Left ventricle myocardium superior (tissue), 1 donor: ENCODE results near the gene TENT4B. TPM values are rescaled to one million over a fixed set of nuclear protein-coding genes. Genes with fewer than 3 reads are reported as not detected.

ENCODE experiments used
- ATAC-seq: fragments of 200-7000 bp; cut with Tn5 transposase; one replicate; pipeline ENCODE4 v1.9.1; 2020; ENCODE audit warnings: mild to moderate bottlenecking, moderate library complexity
- DNase-seq: peaks from one replicate; pipeline ENCODE4 v3.0.0-alpha.2; 2020
- intact Hi-C: fragments of 100-400 bp; cut with micrococcal nuclease; formaldehyde crosslinking; loops from one replicate; pipeline ENCODE4 v1.11.0; 2022
- total RNA-seq: library from RNA; stranded (reverse); fragmentation: NEBNext Ultra II Directional; extraction: Animal tissue kit (Norgen Biotek cat#: 25700); gene quantifications from one replicate; pipeline ENCODE4 v1.2.1, GENCODE V29; 2021
- donor health status: DM: no; HTN: yes; CAD: no; lungs with severe emphysema.

TENT4B gene
- total RNA-seq, 1 donor from 2014 or later: 7.8 TPM

DNA sequence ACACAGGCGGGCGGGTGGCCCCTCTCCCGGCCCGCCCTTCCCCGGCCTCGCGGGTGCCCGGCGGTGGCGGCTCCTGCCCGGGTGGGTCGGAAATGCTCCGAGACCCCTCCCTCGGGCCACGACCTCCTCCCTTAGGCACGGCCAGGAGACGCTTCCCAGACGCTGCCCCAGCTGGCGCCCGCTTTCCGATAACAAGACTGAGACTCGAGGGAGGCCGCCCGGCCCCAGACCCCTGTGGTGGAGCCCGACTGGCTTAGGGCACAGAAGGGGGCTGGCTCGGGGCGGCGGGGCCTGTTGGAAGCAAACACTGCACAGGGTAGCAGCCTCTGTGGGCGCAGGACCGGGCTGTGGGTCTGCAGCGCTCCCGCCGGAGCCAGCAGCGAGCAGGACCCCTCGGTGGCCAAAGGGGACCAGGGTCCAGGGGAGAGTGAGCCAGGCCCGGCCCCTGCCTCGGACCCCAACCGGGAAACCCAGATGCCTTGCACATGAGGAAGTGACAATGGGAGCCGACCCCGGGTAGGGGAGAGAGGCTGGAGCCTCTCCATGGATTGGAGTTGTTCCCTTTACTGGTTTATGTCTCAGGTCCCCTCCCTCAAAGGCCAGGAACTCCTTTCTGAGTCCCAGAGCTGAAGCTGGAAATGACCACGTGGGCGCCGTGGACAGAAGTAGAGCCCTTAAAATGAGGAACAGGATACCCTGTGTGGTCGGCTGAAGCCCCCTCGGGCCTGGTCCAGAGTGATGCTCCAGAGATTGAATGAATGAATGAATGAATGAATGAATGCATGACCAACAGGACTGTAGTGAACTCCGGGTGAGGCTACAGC lies 93.4 kb downstream of the TENT4B start:
- intact Hi-C loops: no loop called here
- ATAC-seq: peak; percentile 5
- no peak for DNase-seq

DNA sequence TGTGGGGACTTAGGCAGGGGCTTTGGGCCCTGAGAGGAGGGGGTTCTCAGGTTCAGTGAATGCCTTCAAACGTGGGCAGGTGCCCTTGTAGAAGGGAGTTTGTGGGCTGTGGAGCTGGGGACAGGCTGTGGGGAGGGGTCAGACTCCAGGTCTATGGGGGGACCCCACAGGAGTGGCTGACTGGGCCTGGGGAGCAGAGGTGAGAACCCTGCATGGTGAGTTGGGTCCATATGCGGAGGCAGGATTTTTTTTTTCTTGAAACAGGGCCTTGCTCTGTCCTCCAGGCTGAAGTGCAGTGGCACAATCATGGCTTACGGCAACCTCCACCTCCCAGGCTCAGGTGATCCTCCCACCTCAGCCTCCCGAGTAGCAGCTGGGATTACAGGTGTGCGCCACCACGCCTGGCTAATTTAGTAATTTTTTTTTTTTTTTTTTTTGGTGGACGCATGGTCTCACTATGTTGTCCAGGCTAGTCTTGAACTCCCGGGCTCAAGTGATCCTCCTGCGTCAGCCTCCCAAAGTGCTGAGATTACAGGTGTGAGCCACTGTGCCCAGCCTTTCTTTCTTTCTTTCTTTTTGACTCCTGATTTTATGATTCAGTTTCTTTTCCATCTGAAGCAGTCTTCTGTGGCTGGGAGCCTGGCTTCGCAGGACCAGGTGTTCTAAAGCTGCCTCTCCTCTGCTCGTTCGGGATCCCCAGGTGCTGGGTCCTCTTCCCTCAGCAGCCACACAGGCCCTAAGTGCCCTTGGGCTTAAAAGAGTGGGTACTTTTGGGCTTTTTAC lies 94.2 kb downstream of the TENT4B start:
- ATAC-seq (no peak), DNase-seq (no peak)
- intact Hi-C loops: no loop called here

DNA sequence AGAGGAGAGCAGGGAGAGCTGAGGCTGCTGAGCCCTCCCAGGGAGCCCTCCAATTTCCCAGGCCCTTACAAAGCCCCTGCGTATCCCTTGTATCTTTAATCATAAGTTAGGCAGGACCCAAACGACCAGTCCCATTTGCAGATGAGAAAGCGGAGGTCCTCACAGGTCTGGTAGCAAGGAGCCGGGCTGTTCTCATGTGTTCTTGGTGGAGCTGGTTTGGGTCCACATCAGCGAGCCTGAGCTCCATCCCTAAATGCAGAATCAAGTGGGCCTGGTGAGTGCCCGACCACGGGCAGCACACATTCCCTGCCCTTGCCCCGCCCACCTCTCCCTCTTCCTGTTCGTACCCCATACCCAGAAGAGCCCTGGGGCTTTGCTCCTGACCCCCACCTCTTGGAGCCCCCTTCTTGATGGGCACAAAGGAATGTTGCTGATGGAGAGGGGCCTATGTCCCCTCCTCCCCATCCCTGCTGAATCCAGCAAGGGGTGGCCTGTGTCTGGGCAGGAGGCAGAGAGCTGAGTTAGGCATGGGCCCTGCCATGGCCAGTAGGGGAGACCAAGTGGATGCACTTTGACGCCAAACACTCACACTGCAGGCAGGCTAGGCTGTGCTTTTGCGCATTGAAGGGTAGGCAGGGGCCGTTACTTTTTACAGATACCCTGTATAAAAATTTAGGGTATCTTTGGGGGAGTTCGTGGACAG lies 95.0 kb downstream of the TENT4B start:
- no peak for DNase-seq
- intact Hi-C loops: no loop called here
- no peak for ATAC-seq

DNA sequence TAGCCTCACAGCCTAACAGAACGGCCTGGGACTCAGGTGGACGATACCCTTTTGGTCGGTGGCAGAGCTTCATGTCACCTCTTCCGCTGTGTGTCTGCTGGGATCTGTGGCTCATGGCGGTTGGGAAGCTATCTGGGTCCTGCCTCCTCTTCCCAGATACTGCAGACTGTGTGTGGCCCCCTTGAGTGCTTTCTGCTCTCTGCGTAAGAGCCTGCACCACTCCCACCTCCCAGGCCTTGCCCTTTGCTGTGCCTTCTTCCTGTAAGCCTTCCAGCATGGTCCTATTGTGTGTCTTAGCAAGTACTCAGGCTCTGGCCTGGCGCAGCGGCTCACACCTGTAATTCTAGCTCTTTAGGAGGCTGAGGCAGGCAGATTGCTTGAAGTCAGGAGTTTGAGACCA lies 95.7 kb downstream of the TENT4B start:
- no peak for ATAC-seq
- intact Hi-C loops: no loop called here
- DNase-seq: no peak

DNA sequence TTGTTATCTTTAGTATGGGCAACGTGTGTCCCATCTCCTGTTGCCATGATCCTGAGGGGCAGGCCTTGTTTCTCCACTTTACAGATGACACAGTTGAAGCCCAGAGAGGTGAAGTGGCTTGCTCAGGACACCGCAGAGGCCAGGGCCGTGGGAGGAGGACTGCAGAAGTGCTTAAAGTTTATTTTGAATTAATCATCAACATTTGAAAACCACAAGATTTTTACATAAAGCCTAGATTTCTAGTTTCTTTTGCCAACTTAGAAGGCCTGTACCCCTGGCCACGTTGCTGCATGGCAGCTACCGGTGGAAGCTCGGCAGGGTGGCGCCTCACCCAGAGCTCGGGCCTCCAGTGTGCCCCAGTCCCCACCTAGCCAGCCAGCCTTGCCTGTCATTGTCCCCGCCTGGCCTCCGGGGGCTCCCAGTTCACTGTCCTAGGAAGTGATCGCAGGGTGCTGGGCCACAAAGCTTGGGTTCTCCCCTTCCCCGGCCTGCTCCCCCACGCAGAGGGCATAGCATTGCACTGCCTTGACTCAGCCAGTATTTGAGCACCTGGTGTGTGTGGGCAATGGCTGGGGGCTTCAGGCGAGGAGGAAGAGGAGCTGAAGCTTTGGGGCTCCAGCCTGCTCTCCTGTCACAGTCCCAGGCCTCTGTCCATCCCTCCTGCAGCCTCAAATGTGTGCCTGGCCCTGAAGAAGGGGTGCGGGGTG lies 98.4 kb downstream of the TENT4B start:
- ATAC-seq (no peak), DNase-seq (no peak)
- intact Hi-C loops: no loop called here

DNA sequence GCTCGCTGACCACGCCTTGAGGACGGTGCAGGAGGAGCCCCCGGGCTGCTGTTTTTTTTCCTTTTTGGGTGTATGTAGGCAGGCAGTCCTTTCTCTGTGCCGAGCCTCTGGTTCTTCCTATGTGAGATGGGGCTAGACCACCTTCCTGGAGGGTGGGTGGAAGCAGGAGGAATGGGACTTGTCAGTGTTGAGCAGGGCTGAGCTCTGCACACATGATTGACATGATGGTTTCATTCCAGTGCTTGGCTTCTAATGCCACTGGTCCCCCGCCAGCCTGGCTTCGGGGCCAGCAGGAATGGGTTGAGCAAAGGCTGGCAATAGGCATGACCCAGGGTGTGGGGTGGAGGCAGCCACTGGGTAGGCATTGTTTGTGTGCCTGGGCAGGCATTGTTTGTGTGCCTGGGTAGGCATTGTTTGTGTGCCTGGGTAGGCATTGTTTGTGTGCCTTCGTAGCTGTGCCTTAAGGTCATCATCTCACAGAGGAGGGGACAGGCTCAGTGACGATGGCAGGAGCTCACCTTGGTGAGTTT lies 99.0 kb downstream of the TENT4B start:
- ATAC-seq (no peak), DNase-seq (no peak)
- intact Hi-C loops: no loop called here

DNA sequence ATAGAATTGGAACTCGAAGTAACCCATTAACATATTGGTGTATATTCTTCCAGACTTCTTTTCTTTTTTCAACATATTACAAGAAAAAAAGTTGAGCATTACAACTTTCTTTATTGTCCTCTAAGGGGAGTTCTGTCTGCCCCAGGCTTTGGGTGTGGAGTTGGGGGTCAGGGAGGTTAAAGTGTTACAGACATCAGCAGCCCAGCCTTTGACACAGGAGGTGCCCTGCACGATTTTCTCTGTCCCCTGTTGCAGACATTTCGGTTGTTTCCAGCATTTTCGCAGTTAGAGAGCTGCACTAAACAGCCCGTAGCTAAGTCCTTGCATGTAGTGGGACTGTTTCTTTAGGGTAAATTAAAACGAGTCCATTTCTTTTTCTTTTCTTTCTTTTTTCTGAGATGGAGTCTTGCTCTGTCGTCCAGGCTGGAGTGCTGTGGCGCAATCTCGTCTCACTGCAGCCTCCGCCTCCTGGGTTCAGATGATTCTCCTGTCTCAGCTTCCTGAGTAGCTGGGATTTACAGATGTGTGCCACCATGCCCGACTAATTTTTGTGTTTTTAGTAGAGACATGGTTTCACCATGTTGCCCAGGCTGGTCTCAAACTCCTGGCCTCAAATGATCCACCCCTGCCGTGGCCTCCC lies 99.9 kb downstream of the TENT4B start:
- intact Hi-C loops: no loop called here
- peak; percentile 36 for ATAC-seq
- no peak for DNase-seq

DNA sequence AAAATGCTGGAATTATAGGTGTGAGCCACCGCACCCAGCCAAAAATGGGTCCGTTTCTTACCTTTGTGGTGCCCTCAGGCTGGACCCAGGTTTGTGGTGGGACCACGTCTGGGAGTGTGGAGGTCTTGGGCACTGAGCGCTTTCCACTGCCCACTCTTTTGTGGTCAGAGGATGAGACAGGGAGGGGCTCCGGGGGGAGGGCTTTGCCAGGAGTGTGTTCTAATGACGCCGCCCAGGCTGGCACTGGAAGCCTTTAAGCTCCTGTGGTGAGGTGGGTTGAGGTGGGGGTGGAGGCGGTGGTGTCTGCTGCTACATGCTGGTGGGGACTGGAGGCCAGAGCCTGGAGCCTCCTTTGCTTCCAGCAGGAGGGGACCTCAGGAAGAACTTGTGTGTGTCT lies 100.4 kb downstream of the TENT4B start:
- intact Hi-C loops: no loop called here
- ATAC-seq (no peak), DNase-seq (no peak)

DNA sequence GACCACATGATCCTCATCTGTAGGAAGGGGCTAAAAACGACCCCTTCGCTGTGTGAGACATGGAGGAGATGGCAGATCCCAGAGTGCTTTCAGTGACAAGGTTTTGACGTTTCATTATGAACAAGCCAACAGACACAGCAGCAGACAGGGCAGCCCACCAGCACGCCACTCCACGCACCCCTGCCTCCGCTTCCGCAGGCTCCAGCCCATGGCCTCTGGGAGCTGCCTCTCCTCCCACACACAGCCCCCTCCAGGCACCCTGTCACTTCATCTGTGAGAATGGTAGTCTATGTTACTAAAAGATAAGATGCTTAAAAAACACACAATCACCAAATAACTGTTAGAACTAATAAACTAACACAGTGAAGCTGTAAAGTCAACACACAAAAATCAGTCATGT lies 101.0 kb downstream of the TENT4B start:
- no peak for DNase-seq
- intact Hi-C loops: no loop called here
- ATAC-seq: peak; percentile 21

DNA sequence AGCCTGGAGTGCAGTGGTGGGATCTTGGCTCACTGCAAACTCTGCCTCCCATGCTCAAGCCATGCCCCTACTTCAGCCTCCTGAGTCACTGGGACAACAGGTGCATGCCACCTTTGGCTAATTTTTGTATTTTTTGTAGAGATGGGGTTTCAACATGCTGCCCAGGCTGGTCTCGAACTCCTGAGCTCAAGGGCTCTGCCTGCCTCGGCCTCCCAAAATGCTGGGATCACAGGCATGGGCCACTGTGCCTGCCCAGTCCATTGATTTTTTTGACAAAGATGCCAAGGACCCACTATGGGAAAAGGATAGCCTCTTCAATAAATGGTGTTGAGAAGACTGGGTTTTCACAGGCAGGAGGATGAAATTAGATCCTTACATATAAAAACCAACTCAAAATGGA lies 102.4 kb downstream of the TENT4B start:
- DNase-seq (no peak), ATAC-seq (no peak)
- intact Hi-C loops: no loop called here

DNA sequence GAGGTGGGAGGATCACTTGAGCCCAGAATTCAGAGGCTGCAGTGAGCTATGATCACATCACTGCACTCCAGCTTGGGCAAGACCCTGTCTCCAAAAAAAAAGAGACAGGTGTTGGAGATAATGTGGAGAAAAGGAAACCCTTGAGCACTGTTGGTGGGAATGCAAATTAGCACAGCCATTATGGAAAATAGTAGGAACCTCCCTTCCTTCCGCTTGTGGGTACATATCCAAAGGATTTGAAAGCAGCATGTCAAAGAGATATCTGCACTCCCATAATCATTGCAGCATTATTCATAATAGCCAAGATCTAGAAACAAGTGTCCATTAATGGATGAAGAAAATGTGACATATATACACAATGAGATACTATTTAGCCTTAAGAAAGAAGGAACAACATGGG lies 103.5 kb downstream of the TENT4B start:
- intact Hi-C loops: no loop called here
- no peak for ATAC-seq
- DNase-seq: no peak

DNA sequence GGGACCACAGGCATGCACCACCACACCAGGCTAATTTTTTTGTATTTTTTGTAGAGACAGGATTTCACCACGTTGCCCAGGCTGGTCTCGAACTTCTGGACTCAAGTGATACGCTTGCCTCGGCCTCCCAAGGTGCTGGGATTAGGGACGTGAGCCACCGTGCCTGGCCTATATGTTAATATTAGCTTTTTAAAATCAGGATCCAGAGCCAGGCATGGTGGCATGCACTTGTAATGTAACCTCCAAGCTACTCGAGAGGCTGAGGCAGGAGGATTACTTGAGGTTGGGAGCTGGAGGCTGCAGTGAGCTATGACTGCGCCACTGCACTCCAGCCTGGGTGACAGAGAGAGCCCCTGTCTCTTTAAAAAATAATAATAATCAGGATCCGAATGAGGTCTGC lies 104.8 kb downstream of the TENT4B start:
- ATAC-seq: no peak
- no peak for DNase-seq
- intact Hi-C loops: no loop called here

DNA sequence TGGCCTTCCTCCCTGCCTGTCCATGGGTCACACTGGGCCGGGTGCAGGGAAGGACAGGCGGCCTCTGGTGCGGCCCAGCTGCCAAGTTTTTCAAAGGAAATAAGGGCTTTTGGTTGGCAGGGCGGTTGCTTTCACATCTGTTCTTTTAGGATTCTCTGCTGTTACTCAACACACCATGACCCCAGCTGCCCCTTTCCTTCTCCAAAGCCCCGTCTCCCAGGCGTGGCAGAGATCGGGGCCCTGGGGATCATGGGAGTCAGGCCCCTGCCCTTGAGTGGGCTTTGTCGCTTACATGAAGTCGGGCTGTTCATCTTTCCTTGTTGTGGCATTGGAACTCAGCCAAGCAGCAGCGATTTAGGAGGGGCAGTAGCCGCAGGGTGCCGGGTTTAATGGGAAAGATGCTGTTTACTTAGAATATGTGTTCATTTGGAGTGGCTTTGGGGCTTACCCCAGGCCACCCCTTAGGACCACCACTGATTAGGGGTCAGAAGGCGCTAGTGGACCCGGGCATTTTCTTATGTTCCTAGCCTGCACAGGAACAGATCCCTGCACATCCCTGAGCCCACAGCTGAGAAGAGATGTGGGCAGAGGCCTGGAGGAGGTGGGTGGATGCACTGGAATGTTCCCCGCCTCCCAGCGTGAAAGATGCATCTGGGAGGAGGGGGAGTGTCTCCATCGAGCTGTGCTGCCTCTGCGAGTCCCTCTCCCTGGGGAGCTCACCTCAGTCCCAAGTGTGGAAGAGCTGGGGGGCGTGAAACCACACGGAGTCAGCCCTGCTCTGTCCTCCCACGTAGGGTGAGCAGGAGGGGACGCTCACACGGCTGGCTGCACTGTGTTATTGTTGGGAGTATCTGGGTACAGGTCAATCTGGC lies 106.5 kb downstream of the TENT4B start:
- ATAC-seq (peak; percentile 92), DNase-seq (peak; percentile 78)
- intact Hi-C loops: no loop called here

DNA sequence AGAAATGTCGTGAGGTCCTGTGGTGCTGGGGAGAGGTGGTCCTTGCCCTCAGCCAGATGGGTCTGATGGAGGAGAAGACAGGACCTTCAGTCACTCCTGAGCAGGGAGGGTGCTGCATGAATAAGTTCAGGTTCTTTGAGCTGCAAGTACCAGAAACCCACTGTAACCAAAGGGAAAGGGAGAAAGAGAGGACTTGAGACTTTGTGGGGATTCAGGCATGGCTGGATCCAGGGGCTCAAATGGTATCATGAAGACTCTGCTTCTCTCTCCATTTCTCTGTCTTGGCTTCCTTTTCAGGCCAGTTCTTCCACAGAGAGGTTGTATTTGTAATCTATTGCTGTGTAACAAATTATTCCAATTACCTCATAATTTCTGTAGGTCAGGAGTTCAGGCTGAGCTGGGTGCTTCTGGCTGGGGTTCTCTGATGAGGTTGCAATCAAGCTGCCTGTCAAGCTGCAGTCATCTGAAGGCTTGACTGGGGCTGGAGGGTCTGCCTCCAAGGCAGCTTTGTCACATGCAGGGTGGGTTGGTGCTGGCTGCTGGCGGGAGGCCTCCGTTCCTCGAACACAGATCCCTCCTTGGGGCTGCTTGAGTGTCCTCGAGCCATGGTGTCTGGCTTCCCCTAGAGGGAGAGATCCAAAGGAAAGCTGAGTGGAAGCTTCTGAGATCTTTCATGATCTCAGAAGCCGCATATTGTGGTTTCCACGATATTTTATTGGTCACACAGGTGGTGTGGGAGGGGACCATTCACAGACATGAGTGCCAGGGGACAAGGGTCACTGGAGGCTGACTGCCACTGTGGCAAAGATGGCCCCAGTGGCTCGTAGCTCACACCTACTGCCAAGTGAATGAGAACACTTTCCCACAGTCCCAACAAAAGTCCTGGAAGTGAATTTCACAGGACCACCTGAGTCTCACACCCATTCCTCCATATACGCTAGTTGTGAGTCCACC lies 107.4 kb downstream of the TENT4B start:
- DNase-seq (no peak), ATAC-seq (no peak)
- intact Hi-C loops: no loop called here

DNA sequence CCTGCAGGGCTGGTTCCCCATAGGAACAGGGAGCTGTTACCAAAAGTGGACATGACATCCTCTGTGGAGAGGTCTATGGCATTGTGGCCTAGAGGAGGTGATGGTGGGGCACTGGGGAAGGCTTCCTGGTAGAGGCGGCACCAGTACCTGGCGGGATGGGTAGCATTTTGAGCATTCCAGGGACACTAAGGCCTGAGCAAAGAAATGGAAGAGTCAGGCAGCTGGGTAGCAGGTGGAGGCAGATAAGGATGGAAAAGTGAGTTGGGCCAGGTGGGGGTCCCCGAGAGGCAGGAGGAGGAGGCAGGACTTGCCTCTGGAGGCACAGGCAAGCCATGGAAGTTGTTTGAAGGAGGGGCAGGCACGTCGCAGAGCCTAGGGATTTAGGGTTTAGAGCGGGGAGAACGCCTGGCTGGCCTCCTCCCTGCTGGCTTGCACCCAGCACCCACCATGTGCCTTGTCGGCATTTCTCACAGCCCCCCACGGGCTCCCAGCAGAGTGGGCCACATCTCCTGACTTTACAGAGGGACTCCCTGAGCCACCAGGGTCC lies 108.1 kb downstream of the TENT4B start:
- intact Hi-C loops: no loop called here
- no peak for ATAC-seq
- DNase-seq: no peak

DNA sequence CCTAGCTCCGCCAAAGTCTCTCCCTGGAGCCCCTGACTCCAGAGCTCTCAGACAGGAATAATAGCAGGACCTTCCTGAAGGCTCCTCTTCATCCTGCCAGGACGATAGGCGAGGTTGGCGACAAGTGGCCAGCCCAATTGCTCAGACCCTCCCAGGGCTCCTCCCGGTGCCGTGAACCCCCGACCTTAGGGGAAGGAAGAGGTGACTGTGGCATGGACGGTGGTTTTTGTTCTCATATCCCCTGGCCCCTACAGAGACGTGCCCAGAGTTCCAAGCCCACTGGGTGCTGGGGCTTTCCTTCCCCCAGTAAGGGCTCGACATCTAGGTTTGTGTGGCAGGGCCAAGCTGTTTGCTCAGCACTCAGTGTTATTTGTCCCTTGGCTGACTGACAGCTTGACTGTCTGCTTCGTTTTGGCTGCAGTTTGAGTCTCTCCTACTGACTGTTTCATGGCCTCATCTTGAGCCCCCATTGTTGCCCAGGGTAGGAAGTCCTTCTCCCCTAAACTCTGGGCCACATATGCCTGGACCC lies 108.7 kb downstream of the TENT4B start:
- DNase-seq (no peak), ATAC-seq (no peak)
- intact Hi-C loops: no loop called here
